Osteocyte (in vitro differentiated cells): ENCODE measurements around the gene CD6. TPM values are rescaled to one million over a fixed set of nuclear protein-coding genes. Genes with fewer than 3 reads are reported as not detected.

Experiments
- DNase-seq: peaks from one replicate; pipeline ENCODE4 v3.0.0; 2021; ENCODE audit warnings: mixed read lengths; ENCODE audit not compliant: unreplicated experiment; ENCODE audit errors: extremely low spot score
- H3K27ac Mint-ChIP-seq: one replicate; pipeline ENCODE4 v1.8.0; 2021; ENCODE audit warnings: mild to moderate bottlenecking, mixed read lengths; ENCODE audit not compliant: unreplicated experiment
- H3K27me3 Mint-ChIP-seq: one replicate; pipeline ENCODE4 v1.8.0; 2021; ENCODE audit warnings: mixed read lengths; ENCODE audit not compliant: unreplicated experiment
- H3K36me3 Mint-ChIP-seq: one replicate; pipeline ENCODE4 v1.8.0; 2021; ENCODE audit warnings: mixed read lengths; ENCODE audit not compliant: unreplicated experiment
- H3K4me1 Mint-ChIP-seq: one replicate; pipeline ENCODE4 v1.8.0; 2021; ENCODE audit warnings: mixed read lengths; ENCODE audit not compliant: unreplicated experiment
- H3K4me3 Mint-ChIP-seq: one replicate; pipeline ENCODE4 v1.8.0; 2021; ENCODE audit warnings: mild to moderate bottlenecking, moderate library complexity, mixed read lengths; ENCODE audit not compliant: unreplicated experiment
- H3K9me3 Mint-ChIP-seq: one replicate; pipeline ENCODE4 v1.8.0; 2021; ENCODE audit warnings: mixed read lengths; ENCODE audit not compliant: unreplicated experiment
- total RNA-seq: library from RNA; stranded (reverse); gene quantifications from 2 replicates; pipeline ENCODE4 v1.2.1, GENCODE V29; 2021
- TF ChIP-seq, protein P1 (sequence below): fragments of 200-600 bp; sonication (generic); IDR thresholded peaks from 2 replicates; pipeline ENCODE4 v1.5.0; 2021; ENCODE audit warnings: antibody characterized with exemption, mild to moderate bottlenecking, moderate library complexity

The CD6 gene
- total RNA-seq, 1 donor from 2014 or later: not detected

DNA sequence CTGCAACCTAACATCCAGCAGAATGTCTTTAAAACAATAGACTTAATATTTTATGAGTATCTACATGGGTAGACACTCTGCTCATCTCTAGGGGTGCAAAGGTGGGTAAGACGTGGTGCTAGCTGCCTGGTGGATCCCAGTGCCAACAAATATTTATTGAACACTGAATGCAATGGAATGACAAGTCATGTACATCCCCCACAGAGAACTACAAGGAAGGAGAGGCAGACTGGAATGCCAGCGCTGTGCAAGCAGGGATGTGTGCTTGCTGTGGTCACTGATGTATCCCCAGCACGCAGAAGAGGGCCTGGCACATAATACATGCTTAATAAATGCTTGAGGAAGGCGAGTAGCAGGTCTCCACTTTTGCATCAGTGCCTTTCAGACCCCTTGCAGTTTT is 61.9 kb downstream of the CD6 start:
- Mint-ChIP-seq H3K27ac (no peak overlapping the region), H3K27me3 (peaks cover 6% of the 10 kb centered on the region), H3K36me3 (no peaks in the 10 kb centered on the region)

DNA sequence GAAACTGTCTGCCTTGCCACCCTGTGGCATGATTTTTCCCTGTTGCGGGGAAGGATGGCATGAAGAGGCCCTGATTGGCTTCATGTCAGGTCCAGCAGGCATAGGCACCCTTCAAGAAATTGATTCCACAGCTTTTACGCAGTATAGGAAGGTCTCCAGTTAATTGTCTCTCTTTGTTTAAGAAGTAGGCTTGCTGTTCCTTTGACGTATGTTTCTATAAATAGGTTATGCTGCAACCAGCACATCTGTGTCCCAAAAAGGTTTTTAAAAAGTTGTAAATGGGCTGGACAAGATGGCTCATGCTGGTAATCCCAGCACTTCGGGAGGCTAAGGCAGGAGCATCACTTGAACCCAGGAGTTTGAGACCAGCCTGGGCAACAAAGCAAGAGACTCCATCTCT is 62.6 kb downstream of the CD6 start:
- Mint-ChIP-seq H3K36me3 (no peaks in the 10 kb centered on the region), H3K4me3 (no peak overlapping the region), H3K27me3 (peaks cover 4% of the 10 kb centered on the region), H3K9me3 (no peaks in the 10 kb centered on the region), H3K4me1 (peaks cover 9% of the 10 kb centered on the region), H3K27ac (no peak overlapping the region)
- no peak for DNase-seq
- TF ChIP-seq, protein P1, sequence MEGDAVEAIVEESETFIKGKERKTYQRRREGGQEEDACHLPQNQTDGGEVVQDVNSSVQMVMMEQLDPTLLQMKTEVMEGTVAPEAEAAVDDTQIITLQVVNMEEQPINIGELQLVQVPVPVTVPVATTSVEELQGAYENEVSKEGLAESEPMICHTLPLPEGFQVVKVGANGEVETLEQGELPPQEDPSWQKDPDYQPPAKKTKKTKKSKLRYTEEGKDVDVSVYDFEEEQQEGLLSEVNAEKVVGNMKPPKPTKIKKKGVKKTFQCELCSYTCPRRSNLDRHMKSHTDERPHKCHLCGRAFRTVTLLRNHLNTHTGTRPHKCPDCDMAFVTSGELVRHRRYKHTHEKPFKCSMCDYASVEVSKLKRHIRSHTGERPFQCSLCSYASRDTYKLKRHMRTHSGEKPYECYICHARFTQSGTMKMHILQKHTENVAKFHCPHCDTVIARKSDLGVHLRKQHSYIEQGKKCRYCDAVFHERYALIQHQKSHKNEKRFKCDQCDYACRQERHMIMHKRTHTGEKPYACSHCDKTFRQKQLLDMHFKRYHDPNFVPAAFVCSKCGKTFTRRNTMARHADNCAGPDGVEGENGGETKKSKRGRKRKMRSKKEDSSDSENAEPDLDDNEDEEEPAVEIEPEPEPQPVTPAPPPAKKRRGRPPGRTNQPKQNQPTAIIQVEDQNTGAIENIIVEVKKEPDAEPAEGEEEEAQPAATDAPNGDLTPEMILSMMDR: no peak

More for the DNA sequence above, 61.9 kb downstream of the CD6 start:
- H3K4me1 Mint-ChIP-seq: peaks cover 11% of the 10 kb centered on the region
- no peaks in the 10 kb centered on the region for H3K9me3 Mint-ChIP-seq
- TF ChIP-seq, protein P1: no peak
- no peak overlapping the region for H3K4me3 Mint-ChIP-seq
- no peak for DNase-seq

DNA sequence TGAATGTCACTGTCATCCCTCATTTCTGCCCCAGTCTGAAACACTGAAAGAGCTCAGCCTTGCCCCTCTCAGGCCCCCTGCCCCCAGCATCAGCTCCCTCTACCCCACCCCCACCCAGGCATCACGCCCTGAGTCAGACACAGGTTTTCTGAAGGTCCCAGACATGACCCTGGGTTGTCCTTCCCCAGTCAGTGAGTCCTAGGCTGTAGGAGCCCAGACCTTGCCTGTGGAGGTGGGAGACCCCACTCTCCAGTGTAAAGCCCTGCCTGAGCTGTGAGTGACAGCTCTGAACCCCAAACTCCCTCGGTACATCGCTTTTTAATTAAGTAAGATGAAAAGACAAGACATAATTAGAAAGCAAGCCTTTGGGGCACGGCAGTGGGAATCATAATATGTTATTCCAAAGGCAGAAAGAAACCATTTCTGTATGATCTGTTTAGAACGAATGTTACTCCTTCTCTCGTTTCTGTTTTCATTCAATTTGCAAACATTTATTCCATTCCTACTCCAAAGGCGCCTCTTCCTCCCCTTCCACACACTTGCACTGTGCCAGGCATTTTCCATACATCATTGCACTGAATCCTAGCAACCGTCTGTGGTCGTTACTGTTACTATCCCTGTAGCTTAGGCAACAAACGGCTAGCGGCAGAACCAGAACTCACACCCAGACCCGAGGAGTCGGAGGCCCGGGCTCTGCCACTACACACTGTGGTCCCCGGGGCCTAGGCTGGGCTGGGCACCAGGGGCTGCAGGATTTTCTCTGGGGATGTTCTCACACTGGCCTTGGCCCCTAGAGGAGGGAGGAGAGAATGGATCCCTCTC is 63.4 kb downstream of the CD6 start:
- TF ChIP-seq, protein P1: no peak
- no peaks in the 10 kb centered on the region for H3K36me3 Mint-ChIP-seq
- peaks cover 4% of the 10 kb centered on the region for H3K27me3 Mint-ChIP-seq
- no peaks in the 10 kb centered on the region for H3K9me3 Mint-ChIP-seq
- DNase-seq: no peak
- no peak overlapping the region for H3K4me3 Mint-ChIP-seq
- no peak overlapping the region for H3K27ac Mint-ChIP-seq
- peaks cover 9% of the 10 kb centered on the region for H3K4me1 Mint-ChIP-seq

DNA sequence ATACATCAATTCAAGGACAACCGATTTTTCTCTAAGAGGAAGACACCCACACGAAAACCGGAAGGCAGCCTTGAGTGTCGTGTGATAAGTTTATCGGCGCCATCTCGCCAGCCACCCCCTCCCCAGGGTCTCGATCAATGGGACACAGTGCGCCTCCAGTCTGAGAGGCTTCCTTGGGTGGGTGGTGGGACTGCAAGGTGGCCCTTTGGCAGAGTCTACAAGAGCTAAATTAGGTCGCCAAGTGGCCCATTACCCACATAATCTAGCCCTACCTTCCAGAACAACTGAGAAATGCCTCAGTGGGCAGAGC is 64.0 kb downstream of the CD6 start:
- Mint-ChIP-seq H3K36me3 (no peaks in the 10 kb centered on the region), H3K4me1 (peaks cover 9% of the 10 kb centered on the region), H3K27me3 (peaks cover 4% of the 10 kb centered on the region), H3K9me3 (no peaks in the 10 kb centered on the region), H3K4me3 (no peak overlapping the region), H3K27ac (no peak overlapping the region)
- TF ChIP-seq, protein P1: no peak
- no peak for DNase-seq

DNA sequence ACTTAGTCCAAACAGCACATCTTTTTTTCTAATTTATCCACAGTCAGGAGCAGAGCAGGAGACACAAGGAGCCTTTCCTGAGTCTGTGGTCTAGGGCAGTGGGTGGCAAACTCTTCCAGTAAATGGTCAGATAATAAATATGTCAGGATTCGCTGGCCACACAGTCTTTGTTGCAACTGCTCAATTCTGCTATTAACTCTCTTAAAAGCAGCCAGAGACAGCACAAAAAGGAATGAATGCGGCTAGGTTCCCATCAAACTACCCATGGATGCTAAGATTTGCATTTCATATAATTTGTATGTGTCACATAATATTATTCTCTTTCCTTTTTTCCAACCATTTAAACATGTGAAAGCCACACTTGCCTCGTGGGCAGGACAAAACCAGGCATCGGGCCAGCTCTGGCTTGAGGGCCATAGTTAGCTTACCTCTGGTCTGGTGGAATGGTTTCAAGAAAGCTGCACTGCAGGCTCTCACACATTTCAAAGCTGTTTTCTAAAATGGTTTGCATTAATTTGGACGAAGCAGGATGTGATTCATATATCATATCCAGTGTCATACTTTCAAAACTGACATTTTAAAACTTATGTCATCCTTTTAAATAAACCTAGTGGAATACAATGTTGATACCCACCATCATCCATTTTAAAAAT is 66.1 kb downstream of the CD6 start:
- no peaks in the 10 kb centered on the region for H3K9me3 Mint-ChIP-seq
- no peak overlapping the region for H3K27ac Mint-ChIP-seq
- peaks cover 19% of the 10 kb centered on the region for H3K4me1 Mint-ChIP-seq
- peaks cover 2% of the 10 kb centered on the region for H3K27me3 Mint-ChIP-seq
- no peak overlapping the region for H3K4me3 Mint-ChIP-seq
- DNase-seq: no peak
- H3K36me3 Mint-ChIP-seq: no peaks in the 10 kb centered on the region
- TF ChIP-seq, protein P1: no peak
